Glutamatergic neuron (in vitro differentiated cells): ENCODE measurements around the gene FMOD. TPM values are rescaled to one million over a fixed set of nuclear protein-coding genes. Genes with fewer than 3 reads are reported as not detected.

Experiments used
- DNase-seq: peaks from one replicate; pipeline ENCODE4 v3.0.0; 2022
- H3K27ac Mint-ChIP-seq: one replicate; pipeline ENCODE4 v1.8.0; 2020; ENCODE audit warnings: mild to moderate bottlenecking, mixed read lengths, inconsistent platforms; ENCODE audit not compliant: unreplicated experiment
- H3K27me3 Mint-ChIP-seq: one replicate; pipeline ENCODE4 v1.8.0; 2020; ENCODE audit warnings: mild to moderate bottlenecking, moderate library complexity, mixed read lengths, inconsistent platforms; ENCODE audit not compliant: unreplicated experiment
- H3K36me3 Mint-ChIP-seq: one replicate; pipeline ENCODE4 v1.8.0; 2020; ENCODE audit warnings: mild to moderate bottlenecking, mixed read lengths, inconsistent platforms; ENCODE audit not compliant: unreplicated experiment
- H3K4me1 Mint-ChIP-seq: one replicate; pipeline ENCODE4 v1.8.0; 2020; ENCODE audit warnings: mild to moderate bottlenecking, low read depth, mixed read lengths, inconsistent platforms; ENCODE audit not compliant: unreplicated experiment
- H3K4me3 Mint-ChIP-seq: one replicate; pipeline ENCODE4 v1.8.0; 2020; ENCODE audit warnings: mild to moderate bottlenecking, mixed read lengths, inconsistent platforms; ENCODE audit not compliant: unreplicated experiment
- H3K9me3 Mint-ChIP-seq: one replicate; pipeline ENCODE4 v1.8.0; 2020; ENCODE audit warnings: mild to moderate bottlenecking, moderate library complexity, mixed read lengths, inconsistent platforms; ENCODE audit not compliant: unreplicated experiment
- total RNA-seq: library from RNA; stranded (reverse); fragmentation: NEBNext Ultra II Directional; extraction: Animal tissue kit (Norgen Biotek cat#: 25700); gene quantifications from one replicate; pipeline ENCODE4 v1.2.1, GENCODE V29; 2021; ENCODE audit not compliant: unreplicated experiment
- TF ChIP-seq, protein P1 (sequence below): fragments of 200-600 bp; sonication (generic); IDR thresholded peaks from one replicate; pipeline ENCODE4 v1.5.0; 2021; ENCODE audit not compliant: partially characterized antibody, unreplicated experiment

The FMOD gene
- total RNA-seq, 1 donor from 2014 or later, result not detected

DNA sequence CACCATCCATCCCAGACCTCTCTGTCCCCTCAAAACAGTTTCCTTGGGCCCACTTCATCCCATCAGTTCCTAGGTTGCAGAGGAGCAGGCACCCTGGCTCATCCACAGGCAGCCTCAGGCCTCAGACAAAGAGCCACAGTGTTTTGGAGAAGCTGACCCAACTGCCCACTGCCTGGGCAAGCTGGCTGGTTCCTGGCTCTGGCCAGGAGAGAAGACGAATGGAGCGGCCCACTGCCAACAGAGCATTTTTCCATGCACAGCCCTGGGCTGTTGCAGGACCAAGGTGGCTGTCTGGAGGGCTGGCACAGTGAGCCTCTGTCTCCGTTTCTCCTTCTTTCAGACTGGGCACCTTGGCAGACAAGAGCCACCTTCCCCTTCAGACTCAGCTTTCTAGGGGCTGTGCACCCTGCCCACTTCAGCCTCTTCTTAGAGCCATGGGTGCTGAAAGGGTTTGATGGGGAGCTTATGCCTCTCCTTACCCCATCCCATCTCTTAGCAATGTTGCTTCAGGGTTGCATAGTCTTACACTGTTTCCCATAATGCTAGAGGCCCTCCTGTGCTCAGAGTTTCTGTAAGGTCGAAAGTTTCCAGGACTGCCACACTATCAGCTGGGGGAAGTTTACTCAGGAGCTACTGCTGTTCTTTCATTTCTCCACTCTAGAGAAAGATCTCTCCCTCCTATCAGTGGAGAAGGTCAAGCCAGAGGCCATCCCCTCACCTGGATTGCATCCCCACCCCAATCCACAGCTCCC is 973 bp downstream of the FMOD start:
- H3K27me3 Mint-ChIP-seq, result peaks cover 2% of the 10 kb centered on the region
- DNase-seq, result no peak
- peaks cover 4% of the 10 kb centered on the region for H3K36me3 Mint-ChIP-seq
- no peaks in the 10 kb centered on the region for H3K4me1 Mint-ChIP-seq
- H3K4me3 Mint-ChIP-seq, result no peak overlapping the region
- TF ChIP-seq, protein P1, sequence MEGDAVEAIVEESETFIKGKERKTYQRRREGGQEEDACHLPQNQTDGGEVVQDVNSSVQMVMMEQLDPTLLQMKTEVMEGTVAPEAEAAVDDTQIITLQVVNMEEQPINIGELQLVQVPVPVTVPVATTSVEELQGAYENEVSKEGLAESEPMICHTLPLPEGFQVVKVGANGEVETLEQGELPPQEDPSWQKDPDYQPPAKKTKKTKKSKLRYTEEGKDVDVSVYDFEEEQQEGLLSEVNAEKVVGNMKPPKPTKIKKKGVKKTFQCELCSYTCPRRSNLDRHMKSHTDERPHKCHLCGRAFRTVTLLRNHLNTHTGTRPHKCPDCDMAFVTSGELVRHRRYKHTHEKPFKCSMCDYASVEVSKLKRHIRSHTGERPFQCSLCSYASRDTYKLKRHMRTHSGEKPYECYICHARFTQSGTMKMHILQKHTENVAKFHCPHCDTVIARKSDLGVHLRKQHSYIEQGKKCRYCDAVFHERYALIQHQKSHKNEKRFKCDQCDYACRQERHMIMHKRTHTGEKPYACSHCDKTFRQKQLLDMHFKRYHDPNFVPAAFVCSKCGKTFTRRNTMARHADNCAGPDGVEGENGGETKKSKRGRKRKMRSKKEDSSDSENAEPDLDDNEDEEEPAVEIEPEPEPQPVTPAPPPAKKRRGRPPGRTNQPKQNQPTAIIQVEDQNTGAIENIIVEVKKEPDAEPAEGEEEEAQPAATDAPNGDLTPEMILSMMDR, result no peak
- no peak overlapping the region for H3K27ac Mint-ChIP-seq
- H3K9me3 Mint-ChIP-seq, result peaks cover 2% of the 10 kb centered on the region

DNA sequence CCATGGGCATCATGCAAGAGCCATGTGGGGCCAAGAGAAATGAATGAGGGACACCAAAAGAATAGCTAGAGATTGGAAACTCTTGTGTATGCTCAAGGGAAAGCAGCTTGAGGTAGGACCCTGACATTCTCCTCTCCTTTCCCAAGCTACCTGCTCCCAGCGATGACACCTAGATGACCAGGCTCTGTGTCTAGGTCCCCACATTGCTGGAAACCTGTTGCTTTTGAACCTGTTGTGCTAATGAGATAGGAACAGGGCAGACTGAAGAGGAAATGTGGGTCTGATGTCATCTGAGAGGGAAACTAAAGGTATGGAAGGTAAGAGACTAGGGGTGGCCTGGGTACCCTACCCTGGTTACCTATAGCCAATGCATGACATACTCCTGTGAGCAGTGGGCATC is 1.8 kb downstream of the FMOD start:
- Mint-ChIP-seq H3K9me3 (peaks cover 2% of the 10 kb centered on the region), H3K4me1 (no peaks in the 10 kb centered on the region), H3K27ac (no peak overlapping the region), H3K27me3 (peaks cover 2% of the 10 kb centered on the region), H3K36me3 (peaks cover 4% of the 10 kb centered on the region), H3K4me3 (no peak overlapping the region)
- DNase-seq, result no peak
- TF ChIP-seq, protein P1, result no peak

GRCh38 chr1:203346769-203347102 is 4.2 kb downstream of the FMOD start:
- H3K4me3 Mint-ChIP-seq, result no peak overlapping the region
- no peak overlapping the region for H3K27ac Mint-ChIP-seq
- peaks cover 2% of the 10 kb centered on the region for H3K9me3 Mint-ChIP-seq
- peaks cover 2% of the 10 kb centered on the region for H3K27me3 Mint-ChIP-seq
- peaks cover 6% of the 10 kb centered on the region for H3K4me1 Mint-ChIP-seq
- DNase-seq, result no peak
- H3K36me3 Mint-ChIP-seq, result peaks cover 4% of the 10 kb centered on the region
- TF ChIP-seq, protein P1, result peak; percentile 2

DNA sequence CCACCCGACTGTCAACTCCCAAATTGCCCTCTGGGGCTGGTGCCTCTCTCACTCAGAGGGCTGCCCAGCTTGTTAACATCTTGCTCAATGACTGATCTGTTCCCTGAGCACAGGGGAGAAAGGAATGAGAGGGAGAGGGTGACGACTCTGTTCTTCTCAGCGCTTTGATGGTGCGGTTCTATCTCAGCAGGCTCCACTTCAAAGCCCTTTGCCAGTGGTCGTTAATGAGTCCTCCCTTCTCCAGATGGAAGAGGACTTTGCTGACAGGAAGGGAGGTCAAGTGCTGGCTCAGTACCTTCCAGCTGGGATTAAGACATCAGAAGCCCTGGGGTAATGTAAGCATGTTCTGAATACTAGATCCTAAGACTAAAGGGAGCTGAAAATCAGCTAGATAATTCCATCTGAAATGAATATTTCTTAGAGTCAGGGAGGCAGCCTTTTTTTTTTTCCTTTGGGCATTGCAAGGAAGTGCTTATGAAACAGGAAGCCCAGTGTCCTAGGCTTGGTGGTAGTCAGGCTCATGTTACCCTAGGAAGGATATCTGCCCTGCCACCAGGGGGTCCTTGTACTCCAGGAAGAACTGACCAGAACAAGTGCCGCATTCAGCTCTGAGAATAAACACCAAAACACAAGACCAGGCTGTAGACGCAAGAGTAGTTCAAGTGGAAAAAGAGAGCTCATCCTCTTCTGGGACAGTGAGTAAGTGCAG is 4.7 kb downstream of the FMOD start:
- TF ChIP-seq, protein P1, result peak; percentile 20
- H3K4me1 Mint-ChIP-seq, result peaks cover 6% of the 10 kb centered on the region
- H3K27me3 Mint-ChIP-seq, result peaks cover 2% of the 10 kb centered on the region
- H3K4me3 Mint-ChIP-seq, result no peak overlapping the region
- peaks cover 4% of the 10 kb centered on the region for H3K36me3 Mint-ChIP-seq
- no peak for DNase-seq
- peaks cover 2% of the 10 kb centered on the region for H3K9me3 Mint-ChIP-seq
- H3K27ac Mint-ChIP-seq, result no peak overlapping the region
